Natural killer cell (primary cell): ENCODE measurements around the gene VPS72. TPM values are rescaled to one million over a fixed set of nuclear protein-coding genes. Genes with fewer than 3 reads are reported as not detected.

ENCODE experiments used
- ATAC-seq, 3 donors: fragments of 150-1000 bp in 2 of 3; fragments of 200-7000 bp in 1 of 3; cut with Tn5 transposase; 1 replicate in 1 of 3; 2 replicates in 2 of 3; pipeline ENCODE4 v1.10.0; 2021; ENCODE audit warnings: mild to moderate bottlenecking in 2 of 3, moderate library complexity in 2 of 3
- DNase-seq, 2 donors: peaks; one replicate each; pipeline versions ENCODE4 v3.0.0 to v3.0.0-alpha.2; 2013 to 2021; ENCODE audit warnings: mixed read lengths in 1 of 2
- H3K27ac ChIP-seq: one replicate; pipeline ENCODE4 v1.5.1; 2013; ENCODE audit warnings: mild to moderate bottlenecking, low read length
- H3K27me3 ChIP-seq: one replicate; pipeline ENCODE4 v1.6.1; 2013; ENCODE audit warnings: low read length; ENCODE audit not compliant: control insufficient read depth, insufficient read depth
- H3K36me3 ChIP-seq: one replicate; pipeline ENCODE4 v1.6.1; 2013; ENCODE audit warnings: low read length; ENCODE audit not compliant: control insufficient read depth, insufficient read depth
- H3K4me1 ChIP-seq: one replicate; pipeline ENCODE4 v1.6.1; 2013; ENCODE audit warnings: low read length; ENCODE audit not compliant: control insufficient read depth, insufficient read depth
- H3K4me3 ChIP-seq: one replicate; pipeline ENCODE4 v1.5.1; 2013; ENCODE audit warnings: low read length
- H3K9me3 ChIP-seq: one replicate; pipeline ENCODE4 v1.6.1; 2013; ENCODE audit warnings: low read length; ENCODE audit not compliant: control insufficient read depth, insufficient read depth
- H3K27ac Mint-ChIP-seq, 2 donors: one replicate each; pipeline ENCODE4 v1.8.0; 2022; ENCODE audit warnings: mild to moderate bottlenecking in 2 of 2, mixed read lengths in 2 of 2, moderate library complexity in 1 of 2
- H3K27me3 Mint-ChIP-seq, 2 donors: one replicate each; pipeline ENCODE4 v1.8.0; 2022; ENCODE audit warnings: low read depth in 2 of 2, mixed read lengths in 2 of 2
- H3K36me3 Mint-ChIP-seq: one replicate; pipeline ENCODE4 v1.8.0; 2022; ENCODE audit warnings: mixed read lengths
- H3K4me1 Mint-ChIP-seq, 2 donors: one replicate each; pipeline ENCODE4 v1.8.0; 2022; ENCODE audit warnings: mixed read lengths in 2 of 2
- H3K4me3 Mint-ChIP-seq: one replicate; pipeline ENCODE4 v1.8.0; 2022; ENCODE audit warnings: mild to moderate bottlenecking, moderate library complexity, mixed read lengths
- H3K9me3 Mint-ChIP-seq, 2 donors: one replicate each; pipeline ENCODE4 v1.8.0; 2022; ENCODE audit warnings: mixed read lengths in 2 of 2
- WGBS: methylation state at CpG from one replicate; pipeline ENCODE4 v1.1.7; 2013; ENCODE audit warnings: missing lambda C conversion rate; ENCODE audit not compliant: insufficient coverage; 5-methylcytosine and 5-hydroxymethylcytosine counted together
- intact Hi-C: fragments of 100-400 bp; cut with micrococcal nuclease; formaldehyde crosslinking; loops from one replicate; pipeline ENCODE4 v1.14.2; 2022
- total RNA-seq, 4 donors: library from RNA; stranded (reverse); fragments of 120-200 nt in 1 of 4; gene quantifications; one replicate each; pipeline versions ENCODE4 v1.2.3 to v1.2.4, GENCODE V29; 2013 to 2022
- TF ChIP-seq, protein P1 (sequence below): fragments of 200-600 bp; IDR thresholded peaks from one replicate; pipeline ENCODE4 v1.8.0; 2022; ENCODE audit warnings: antibody characterized with exemption

Gene VPS72
- total RNA-seq, 3 donors from 2014 or later (not counting 1 experiment from before 2014, with no cell fraction given) = 26.2 to 45.1 (median 44.8) TPM

DNA sequence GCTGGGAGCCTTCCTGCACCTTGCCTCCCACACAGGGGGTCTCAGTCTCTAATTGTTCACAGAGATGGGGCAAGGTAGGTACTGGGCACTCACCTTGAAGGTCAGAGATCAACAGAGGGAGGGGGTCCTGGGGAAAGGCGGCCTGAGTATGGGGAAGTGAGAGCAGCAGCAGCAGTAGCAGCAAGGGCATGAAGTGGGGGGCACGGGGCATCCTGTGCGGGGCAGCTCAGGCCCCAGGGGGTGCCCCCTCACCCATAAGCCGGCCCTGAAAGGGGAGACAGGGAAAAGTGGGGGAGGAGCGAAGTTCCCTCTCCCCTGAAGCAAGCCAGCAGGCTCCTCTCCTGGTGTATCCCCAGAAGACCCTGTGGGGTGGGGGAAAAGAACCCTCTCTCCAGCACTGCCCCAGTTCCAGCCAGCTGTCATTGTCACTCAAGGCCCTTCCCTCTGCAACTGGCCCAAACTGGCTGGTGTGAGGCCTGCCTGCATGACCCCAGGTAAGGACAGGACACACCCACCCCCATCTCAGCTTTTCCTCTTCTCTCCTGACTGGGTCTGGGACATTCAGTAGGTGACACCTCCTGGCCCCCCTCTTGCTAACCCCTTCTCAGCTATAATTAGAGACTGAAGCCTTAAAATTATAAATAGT, 47.5 kb downstream of the VPS72 start:
- Histone ChIP-seq H3K27me3 (peaks cover 7% of the 10 kb centered on the region), H3K27ac (no peak overlapping the region), H3K36me3 (no peaks in the 10 kb centered on the region), H3K4me3 (no peak overlapping the region), H3K4me1 (peaks cover 18% of the 10 kb centered on the region), H3K9me3 (no peaks in the 10 kb centered on the region)
- Mint-ChIP-seq H3K27ac (no peak overlapping the region), H3K27me3 (peaks cover 0 to 5% of the 10 kb centered on the region in 2 donors), H3K9me3 (no peaks in the 10 kb centered on the region), H3K36me3 (no peaks in the 10 kb centered on the region), H3K4me3 (no peak overlapping the region), H3K4me1 (peaks cover 9 to 25% of the 10 kb centered on the region in 2 donors)
- WGBS = 46% methylated on average over 4 of the region's 5 CpGs
- ATAC-seq (no peak), DNase-seq (no peak)
- intact Hi-C loops = no loop called here
- TF ChIP-seq, protein P1, sequence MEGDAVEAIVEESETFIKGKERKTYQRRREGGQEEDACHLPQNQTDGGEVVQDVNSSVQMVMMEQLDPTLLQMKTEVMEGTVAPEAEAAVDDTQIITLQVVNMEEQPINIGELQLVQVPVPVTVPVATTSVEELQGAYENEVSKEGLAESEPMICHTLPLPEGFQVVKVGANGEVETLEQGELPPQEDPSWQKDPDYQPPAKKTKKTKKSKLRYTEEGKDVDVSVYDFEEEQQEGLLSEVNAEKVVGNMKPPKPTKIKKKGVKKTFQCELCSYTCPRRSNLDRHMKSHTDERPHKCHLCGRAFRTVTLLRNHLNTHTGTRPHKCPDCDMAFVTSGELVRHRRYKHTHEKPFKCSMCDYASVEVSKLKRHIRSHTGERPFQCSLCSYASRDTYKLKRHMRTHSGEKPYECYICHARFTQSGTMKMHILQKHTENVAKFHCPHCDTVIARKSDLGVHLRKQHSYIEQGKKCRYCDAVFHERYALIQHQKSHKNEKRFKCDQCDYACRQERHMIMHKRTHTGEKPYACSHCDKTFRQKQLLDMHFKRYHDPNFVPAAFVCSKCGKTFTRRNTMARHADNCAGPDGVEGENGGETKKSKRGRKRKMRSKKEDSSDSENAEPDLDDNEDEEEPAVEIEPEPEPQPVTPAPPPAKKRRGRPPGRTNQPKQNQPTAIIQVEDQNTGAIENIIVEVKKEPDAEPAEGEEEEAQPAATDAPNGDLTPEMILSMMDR = no peak

GRCh38 chr1:151137789-151138188, 52.2 kb downstream of the VPS72 start:
- DNase-seq = no peak
- ATAC-seq = no peak
- intact Hi-C loops = no loop called here
- peaks cover 0 to 7% of the 10 kb centered on the region in 2 donors for H3K4me1 Mint-ChIP-seq
- WGBS = 95% methylated on average over 7 of the region's 7 CpGs
- no peaks in the 10 kb centered on the region for H3K4me1 ChIP-seq
- no peaks in the 10 kb centered on the region for H3K36me3 Mint-ChIP-seq
- H3K27ac ChIP-seq = no peak overlapping the region
- H3K27ac Mint-ChIP-seq = no peak overlapping the region
- TF ChIP-seq, protein P1 = no peak
- no peak overlapping the region for H3K4me3 ChIP-seq
- H3K36me3 ChIP-seq = no peaks in the 10 kb centered on the region
- no peaks in the 10 kb centered on the region for H3K27me3 ChIP-seq
- no peak overlapping the region for H3K4me3 Mint-ChIP-seq
- no peaks in the 10 kb centered on the region for H3K9me3 ChIP-seq
- no peaks in the 10 kb centered on the region for H3K27me3 Mint-ChIP-seq
- no peaks in the 10 kb centered on the region for H3K9me3 Mint-ChIP-seq

DNA sequence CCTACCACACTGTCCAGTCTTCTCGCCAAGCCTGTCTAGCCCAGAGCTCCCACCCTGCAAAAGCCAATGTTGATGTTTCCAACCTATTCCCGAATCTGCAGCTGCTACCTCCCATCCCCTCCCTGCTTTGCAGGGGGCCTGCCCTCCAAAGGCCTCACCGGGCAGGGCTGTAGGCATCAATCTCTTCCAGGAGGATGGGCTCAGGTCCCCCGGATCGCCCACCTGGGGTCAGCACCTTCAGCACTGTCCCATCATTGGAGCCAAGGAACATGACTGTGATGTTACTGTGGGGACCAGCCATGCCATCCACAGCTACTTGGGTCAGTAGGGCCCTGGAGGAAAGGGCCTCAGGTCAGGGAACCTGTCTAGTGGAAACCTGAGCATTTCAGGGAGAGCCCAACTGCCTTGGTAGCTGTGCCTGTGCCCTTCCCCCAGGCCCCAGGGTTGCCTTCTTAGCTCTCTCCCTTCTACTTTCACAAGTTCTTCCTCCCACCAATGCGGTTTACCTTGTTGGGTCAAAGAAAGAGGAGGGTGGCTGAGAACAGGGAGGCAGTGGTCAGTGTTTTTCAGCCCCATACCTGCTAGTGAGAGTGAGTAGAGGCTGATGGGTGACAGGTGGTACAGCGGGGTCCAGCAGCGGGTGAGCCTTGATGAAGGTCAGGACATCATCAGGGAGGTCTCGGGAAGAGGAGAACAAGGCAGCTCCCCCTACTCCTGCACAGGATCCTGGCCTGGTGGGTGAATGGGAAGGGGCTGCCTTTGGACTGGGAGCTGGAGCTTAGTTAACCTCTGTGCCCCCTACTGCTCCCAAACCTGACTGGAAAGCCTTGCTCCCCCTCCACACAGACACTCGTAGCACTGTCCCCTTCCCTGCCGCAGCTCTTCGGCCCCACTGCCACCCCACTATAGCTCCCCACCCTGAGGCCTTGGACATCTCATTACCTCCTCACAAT, 54.3 kb downstream of the VPS72 start:
- no peaks in the 10 kb centered on the region for H3K27me3 ChIP-seq
- no peak for ATAC-seq

More for the DNA sequence above, 54.3 kb downstream of the VPS72 start:
- Histone ChIP-seq H3K36me3 (no peaks in the 10 kb centered on the region), H3K4me3 (no peak overlapping the region), H3K27ac (no peak overlapping the region), H3K9me3 (no peaks in the 10 kb centered on the region), H3K4me1 (peaks cover 14% of the 10 kb centered on the region)
- H3K4me3 Mint-ChIP-seq = no peak overlapping the region
- H3K27me3 Mint-ChIP-seq = no peaks in the 10 kb centered on the region
- H3K27ac Mint-ChIP-seq = no peak overlapping the region
- WGBS = 92% methylated on average over 10 of the region's 12 CpGs
- H3K4me1 Mint-ChIP-seq = peaks cover 9 to 19% of the 10 kb centered on the region in 2 donors
- intact Hi-C loops = no loop called here
- DNase-seq = no peak
- no peaks in the 10 kb centered on the region for H3K36me3 Mint-ChIP-seq
- H3K9me3 Mint-ChIP-seq = no peaks in the 10 kb centered on the region
- TF ChIP-seq, protein P1 = no peak
